ENCODE data around the gene SERPINA3.

DNA sequence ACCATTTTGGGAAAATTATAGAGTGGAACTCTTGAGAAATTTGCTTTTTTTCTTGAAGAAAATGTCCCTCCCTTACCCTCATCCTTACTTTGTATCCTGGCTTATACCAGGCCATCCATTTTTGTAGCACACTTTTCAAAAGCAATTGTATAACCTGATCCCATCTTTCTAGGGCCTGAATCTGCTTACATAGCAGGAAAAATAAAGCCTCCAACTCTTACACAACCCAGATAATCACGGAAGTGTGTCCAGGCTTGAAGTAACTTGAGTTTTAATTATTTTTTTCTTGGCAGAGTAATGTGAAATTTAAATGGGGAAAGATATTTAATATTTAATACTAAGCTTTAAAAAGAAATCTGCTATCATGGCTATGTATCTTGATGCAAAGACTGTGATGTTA, 23.0 kb downstream of the SERPINA3 start:
- TF ChIP-seq, protein P1, sequence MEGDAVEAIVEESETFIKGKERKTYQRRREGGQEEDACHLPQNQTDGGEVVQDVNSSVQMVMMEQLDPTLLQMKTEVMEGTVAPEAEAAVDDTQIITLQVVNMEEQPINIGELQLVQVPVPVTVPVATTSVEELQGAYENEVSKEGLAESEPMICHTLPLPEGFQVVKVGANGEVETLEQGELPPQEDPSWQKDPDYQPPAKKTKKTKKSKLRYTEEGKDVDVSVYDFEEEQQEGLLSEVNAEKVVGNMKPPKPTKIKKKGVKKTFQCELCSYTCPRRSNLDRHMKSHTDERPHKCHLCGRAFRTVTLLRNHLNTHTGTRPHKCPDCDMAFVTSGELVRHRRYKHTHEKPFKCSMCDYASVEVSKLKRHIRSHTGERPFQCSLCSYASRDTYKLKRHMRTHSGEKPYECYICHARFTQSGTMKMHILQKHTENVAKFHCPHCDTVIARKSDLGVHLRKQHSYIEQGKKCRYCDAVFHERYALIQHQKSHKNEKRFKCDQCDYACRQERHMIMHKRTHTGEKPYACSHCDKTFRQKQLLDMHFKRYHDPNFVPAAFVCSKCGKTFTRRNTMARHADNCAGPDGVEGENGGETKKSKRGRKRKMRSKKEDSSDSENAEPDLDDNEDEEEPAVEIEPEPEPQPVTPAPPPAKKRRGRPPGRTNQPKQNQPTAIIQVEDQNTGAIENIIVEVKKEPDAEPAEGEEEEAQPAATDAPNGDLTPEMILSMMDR (IDR thresholded peaks at IDR 0.05) = no peak
- no peak for TF ChIP-seq POLR2AphosphoS5 (IDR thresholded peaks at IDR 0.05)
